LNCAP (cell line): ENCODE data around the gene NRF1.
A peak's percentile ranks its signal among the peaks of the same experiment; 100 is the strongest.

Source experiments
- CTCF ChIP-seq: fragments of 450-650 bp; IDR thresholded peaks from 2 replicates; pipeline ENCODE4 v1.5.1; 2017; ENCODE audit warnings: mild to moderate bottlenecking

Gene NRF1

GRCh38 chr7:129604713-129605437 lies 6.6 kb upstream of the NRF1 start:
- TF ChIP-seq CTCF: no peak

GRCh38 chr7:129605960-129606614 lies 5.4 kb upstream of the NRF1 start:
- no peak for TF ChIP-seq CTCF

DNA sequence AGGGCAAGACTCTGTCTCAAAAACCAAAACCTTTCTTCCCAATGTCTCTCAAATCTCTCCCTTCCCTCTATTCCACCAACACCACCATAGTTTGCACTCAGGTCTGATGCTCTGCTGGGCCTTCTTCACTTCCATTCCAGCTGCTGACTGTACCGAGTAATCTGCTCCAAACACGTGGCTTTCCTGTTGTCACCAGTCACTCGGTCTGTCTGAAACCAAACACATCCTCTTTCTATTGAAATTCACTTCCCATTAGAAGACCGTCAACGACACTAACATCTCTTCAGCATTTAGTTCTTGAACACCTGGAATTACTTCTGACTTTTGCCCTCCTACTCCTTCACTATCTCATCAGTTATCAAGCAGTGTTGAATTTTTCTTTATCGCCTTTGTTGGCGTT lies 4.7 kb upstream of the NRF1 start:
- no peak for TF ChIP-seq CTCF

DNA sequence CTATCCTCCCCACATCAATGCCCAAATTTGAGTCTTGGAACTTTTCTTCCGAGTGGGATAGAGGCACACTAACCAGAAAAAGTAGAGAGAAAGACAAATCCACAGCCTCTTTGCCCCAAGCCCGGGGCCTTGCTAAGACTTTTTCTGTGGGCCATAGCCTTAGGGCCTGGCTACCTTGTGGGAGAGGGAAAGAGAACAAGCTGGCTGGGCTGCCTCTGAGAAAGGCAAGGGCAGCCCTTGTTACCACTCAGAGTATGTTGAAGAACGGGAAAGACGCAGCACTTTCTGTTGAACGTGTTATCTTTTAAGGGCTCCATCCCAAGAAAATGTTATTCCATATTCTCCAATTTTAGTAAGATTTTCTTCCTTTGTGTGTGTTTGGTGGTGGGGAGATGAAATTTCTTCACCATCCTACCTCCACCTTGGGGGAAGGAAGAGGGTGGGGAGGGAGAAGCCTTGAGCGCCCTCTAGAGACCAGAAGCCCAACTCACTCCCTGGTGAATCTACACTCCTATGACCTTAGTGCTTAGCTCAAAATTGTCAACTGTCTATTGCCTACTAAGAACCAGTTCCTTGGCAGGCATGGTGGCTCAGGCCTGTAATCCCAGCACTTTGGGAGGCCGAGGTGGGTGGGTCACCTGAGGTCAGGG lies 3.9 kb upstream of the NRF1 start:
- peak; percentile 55 for TF ChIP-seq CTCF

GRCh38 chr7:129609666-129610065 lies 1.9 kb upstream of the NRF1 start:
- TF ChIP-seq CTCF: no peak

- no peak for TF ChIP-seq CTCF
Measured at GRCh38 chr7:129610709-129611245, 743 bp upstream of the NRF1 start.

GRCh38 chr7:129612112-129613015 lies 844 bp downstream of the NRF1 start:
- peak; percentile 78 for TF ChIP-seq CTCF
